ENCODE results near the gene CUZD1.

CUZD1 gene

DNA sequence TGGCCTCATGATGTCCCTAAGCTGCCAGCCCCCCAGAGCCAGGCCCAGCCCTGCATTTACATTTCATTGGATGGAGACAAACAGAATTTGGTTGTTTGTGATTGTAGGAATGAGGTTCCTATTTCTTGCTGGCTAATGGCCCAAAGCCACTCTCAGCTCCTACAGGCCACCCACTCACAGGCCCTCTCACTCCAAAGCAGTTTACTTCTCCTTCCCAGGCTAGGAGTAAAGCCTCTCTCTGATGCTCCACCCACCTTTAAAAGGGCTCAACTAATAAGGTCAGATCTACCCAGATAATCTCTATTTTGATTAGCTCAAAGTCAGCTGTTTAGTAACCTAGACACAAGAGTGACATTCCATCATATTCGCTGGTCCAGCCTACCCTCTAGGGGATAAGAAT is 11.2 kb upstream of the CUZD1 start:
- DNase-seq (ENCODE audit: low read depth, low spot score), result no peak

DNA sequence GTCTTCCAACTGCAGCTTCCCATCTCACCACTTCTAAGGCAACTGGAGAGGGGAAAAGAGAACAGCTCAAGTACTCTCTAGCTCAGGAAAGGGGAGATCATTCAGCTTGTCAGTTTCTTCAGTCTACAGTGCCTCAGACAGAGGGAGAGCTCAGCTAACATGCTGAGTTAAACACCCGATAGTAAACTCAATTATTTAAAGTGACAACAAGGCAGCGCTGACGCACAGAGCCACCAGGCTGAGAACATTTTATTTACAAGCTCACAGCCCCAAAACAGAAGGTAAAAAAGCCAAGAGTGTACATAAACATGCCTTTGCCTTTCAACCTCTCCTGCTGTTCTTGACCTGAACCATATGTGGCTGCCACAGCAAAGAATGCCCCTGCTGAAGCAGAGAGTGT is 10.1 kb upstream of the CUZD1 start:
- no peak for DNase-seq (ENCODE audit: low read depth, low spot score)

DNA sequence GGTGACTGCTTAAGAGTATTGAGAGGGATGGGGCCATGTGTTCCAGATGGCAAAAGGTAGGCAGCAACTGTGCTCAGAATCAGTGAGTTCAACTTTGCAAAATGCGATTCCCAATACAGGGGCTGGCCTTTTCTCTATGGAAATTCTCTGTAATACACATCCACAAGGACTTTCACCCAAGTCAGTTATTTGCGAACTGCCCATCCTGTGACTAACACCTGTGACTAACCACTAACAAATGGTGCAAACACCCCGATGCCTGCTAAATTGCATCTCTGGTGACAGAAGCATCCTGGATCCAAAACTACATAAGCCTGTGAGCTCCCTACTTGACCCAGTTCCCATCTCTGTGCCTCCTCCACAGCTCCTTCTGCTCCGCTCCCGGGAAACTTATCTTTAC is 9.0 kb upstream of the CUZD1 start:
- no peak for DNase-seq (ENCODE audit: low read depth, low spot score)

DNA sequence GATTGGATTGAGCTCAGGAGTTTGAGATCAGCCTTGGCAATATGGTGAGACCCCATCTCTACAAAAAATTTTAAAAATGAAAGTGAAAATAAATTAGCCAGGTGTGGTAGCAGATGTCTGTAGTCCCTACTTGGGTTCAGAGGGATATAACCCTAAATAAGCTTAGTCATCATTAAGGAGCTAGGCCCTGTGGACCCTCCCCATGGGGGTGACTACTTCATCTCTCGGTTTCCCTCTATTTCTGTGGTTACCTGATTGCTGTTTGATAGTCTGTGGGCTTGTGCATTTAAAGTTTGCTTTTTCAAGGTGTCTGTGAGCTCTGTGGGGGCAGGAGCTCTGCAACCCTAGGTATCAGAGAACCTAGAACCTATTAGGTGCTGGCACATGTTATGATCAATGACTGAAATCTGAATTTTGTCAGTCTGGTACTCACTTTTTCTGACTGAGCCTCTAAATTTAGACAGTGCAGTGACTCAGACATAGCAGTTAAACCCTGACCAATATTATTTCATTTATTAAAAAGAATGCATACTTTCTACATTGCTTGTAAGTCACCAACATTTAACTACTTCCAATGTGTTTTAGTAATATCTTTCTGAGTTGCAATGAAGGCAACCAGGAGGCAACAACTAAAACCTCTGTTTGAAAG is 8.1 kb upstream of the CUZD1 start:
- DNase-seq (ENCODE audit: low read depth, low spot score), result no peak

DNA sequence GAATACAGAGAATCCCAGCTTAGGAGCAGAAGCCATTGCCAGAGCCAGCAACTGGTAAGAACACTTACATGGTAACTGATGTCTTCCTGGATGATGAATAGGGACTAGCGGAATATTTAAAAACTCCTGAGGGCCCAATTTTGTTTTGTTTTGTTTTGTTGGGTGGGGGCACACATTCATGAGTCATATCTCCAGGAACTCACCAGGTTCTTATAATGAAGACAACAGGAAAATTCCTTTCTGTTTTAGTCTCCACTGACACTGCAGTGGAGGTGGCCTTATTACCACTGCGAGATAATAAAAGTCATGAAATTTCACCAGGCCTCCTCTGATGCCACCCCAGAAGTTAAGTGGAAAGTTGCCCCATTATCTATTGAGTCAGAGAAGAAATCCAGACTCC is 6.6 kb upstream of the CUZD1 start:
- no peak for DNase-seq (ENCODE audit: low read depth, low spot score)

DNA sequence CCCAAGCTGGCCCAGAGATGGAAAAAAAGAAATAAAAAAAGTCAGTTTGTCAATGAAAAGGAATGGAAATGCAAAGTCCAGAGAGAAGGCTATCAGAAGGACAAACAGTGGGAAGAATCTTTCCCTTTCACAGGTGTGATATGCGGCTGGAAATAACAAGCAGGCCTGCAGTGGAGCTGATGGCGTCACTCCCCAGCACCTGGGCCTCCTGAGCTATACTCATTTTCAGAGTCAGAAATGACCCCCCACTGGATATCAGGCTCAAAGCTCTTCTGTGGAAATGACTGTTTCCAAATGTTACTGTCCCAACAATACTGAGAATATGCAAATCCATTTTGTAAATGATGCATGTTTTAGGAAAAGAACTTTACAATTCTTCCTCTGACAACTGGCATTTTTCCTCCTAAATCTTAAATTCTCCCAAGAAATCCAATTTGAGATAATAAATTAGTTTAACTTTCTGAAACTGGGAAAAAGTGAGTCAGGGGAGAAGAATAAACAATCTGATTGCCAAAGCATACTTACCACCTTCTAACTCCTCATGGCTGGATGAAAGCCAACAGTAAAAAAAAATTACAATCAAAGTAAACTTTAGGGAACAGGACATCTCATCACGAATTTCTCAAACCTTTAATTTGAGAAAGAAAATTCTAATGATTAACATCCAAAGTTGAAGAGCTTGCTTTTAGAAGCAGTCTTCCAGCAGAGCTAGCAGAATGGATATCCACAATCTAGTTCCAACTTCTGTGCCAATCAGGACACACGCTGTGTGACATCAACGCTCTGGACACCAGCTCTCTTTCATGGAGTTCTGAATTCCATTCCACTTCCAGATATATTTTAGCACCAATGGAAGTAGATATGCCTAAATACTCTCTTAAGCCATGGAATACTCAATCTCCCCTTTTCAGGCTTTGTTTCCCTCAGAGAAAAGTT is 5.3 kb upstream of the CUZD1 start:
- no peak for DNase-seq (ENCODE audit: low read depth, low spot score)

DNA sequence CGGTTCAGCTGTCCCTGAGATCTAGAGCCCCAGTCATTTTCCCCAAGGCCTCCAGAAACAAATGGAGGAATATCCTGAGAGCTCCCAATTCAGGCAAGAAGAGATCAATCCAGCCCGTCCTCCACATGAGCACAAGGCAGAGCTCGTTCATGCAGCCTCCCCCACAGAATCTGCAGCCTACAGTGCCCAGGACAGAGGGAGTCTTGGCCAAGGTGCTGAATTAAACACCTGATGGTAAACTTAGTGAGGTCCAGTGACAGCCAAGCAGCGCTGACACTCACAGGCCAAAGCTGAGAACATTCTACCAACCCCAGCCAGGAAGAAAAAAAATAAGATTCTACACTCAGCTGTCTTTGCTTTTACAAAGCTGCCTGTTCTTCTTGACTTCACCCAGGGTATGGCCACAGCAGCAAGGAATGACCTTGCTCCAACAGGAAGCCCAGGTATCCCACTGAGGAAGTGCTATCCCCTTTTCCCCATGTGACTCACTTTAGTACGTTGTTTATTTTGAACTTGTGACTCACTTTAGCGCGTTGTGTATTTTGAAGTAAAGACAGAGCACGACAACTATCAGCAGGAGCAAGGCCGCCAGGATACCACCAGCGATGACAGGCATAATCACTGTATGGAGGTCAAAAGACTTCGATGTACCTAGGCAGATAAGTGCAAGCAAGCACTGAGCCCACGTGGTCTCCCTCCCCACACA is 4.4 kb upstream of the CUZD1 start:
- no peak for DNase-seq (ENCODE audit: low read depth, low spot score)

DNA sequence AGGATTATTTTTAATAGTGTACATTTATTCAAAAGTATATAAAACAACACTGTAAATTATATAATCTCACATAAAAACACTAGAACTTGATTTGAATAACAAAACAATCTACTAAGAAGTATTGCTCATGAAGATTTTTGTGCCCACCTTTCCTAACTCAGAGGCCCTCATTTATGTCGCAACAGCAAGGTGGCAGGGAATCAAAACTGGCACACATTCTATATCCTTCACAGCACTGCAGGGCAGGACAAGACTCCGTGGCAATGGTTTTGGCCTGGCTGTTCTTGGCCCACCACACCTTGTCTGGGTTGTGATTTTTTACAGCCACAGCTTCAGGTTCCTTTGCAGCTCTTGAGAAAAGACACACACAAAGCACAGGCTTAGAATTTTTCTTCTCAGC is 3.4 kb upstream of the CUZD1 start:
- no peak for DNase-seq (ENCODE audit: low read depth, low spot score)

DNA sequence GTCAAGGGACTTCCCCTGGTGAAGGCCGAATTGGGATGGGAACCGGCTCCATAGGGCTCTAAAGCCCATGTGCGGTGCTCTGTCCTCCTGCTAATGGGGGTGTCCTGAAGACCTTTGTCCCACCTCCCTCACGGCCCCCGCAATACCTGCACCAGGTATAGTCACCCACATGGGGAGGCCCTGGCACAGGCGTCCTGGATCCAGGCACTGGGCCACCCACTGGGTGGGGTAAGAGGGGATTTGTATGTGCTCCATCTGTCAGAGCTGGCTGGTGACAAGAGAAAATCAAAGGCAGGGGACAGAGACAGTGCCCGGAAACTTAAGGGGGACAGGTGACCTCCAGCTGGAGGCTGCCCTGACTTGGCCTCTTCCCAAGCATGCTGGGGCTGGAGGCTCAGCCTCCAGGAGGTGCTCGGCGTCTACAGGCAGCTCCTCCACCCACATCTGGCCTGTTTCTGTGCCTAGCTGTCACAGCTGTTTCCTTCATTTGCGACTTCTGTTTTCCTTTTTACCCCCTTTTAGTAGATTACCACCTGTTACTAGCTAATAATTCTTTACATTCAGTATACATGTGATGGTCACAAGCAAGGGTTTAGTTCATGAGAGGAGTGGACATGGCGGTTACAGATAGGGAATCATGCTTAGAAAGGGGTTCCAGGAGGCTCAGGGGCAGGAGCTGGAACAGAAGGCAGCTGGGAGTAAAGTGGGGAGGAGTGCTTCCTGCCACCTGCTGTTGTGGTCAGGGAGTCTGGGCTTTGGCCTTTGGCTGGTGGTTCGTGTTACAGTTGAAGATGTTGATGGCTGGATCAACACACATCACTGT is 2.3 kb upstream of the CUZD1 start:
- no peak for DNase-seq (ENCODE audit: low read depth, low spot score)

DNA sequence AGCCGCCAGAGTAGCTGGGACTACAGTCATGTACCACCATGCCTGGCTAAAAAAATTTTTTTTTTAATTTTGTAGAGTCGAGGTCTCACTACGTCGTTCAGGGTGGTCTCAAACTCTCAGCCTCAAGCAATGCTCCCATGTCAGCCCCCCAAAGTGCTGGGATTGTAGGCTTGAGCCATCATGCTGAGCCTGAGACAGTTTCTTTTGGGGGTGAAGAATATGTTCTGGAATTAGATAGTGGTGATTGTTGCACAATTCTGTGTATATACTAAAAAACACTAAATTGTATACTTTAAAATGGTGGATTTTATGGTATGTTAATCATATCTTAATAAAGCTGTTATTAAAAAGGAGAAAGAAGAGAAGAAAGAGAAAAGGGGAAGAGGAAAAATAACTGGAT is 1.5 kb downstream of the CUZD1 start:
- DNase-seq (ENCODE audit: low read depth, low spot score), result no peak

DNA sequence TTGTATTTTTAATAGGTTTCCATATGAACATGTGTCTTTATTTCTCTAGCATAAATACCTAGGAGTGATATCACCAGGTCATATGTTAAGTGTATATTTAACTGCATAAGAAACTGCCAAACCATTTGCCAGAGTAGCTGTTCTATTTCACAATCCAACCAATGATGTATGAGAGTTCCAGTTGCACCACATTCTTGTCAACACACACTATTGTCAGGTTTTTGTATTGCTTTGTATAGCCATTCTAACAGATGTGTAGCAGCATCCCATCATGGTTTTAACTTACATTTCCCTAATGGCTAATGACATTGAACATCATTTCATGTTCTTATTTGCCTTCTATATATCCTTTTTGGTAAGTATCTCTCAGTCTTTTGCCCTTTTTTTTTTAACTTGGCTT is 4.1 kb downstream of the CUZD1 start:
- DNase-seq (ENCODE audit: low read depth, low spot score), result no peak

DNA sequence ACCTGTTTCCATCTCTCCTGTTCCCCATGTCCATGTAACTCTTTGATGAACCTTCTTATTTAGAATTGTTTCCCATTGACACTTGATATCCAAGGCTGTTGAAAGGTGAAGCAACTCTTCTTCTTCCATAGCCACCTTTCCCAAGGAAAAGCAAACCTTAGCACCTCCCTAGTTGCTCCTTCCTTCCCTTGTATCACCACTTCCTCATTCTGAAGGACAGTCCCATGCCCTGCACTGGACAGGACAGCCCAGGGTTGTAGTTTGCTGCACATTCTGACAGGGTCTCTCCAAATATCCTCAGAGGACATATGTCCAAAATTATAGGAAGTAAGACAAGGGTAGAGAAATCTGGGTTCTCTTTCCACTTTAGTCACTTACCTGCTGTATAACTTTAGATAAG is 6.2 kb downstream of the CUZD1 start:
- DNase-seq (ENCODE audit: low read depth, low spot score), result no peak

DNA sequence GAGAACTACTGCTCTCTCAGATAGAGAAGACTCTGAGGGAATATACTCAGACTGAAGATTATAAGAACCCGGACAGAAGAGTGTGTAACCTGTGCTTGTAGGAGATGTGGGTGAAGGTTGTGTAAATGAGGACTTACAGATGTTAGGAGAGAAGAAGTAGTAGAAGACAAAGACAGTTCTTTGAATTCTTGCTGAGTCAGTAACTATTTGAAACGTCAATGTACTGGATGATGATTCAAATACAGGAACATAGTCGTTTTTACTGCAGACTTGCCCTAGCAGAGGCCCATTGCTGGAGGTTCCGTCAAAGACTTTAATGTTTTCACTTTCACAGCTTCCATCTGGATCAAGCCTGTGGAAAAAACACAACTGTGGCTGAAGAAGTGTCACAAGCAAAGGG is 6.8 kb downstream of the CUZD1 start:
- no peak for DNase-seq (ENCODE audit: low read depth, low spot score)

DNA sequence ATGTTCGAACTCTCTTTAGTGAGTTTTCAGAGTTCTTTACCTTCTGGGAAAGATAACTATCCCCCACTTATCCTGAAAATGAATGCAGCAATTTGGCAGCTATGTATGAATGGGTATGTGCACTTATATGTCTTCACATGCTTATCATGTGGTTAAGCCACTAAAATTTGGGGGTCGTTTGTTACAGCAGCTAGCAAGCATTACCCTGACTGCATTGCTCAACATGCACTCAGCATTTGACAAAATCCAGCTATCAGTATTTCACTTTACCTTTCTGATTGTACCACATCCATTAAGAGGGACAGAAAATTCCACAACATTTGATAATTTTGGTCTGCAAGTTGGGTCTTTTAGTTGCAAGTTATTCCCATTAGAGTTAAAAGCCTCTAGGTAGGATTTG is 9.7 kb downstream of the CUZD1 start:
- DNase-seq (ENCODE audit: low read depth, low spot score), result no peak

DNA sequence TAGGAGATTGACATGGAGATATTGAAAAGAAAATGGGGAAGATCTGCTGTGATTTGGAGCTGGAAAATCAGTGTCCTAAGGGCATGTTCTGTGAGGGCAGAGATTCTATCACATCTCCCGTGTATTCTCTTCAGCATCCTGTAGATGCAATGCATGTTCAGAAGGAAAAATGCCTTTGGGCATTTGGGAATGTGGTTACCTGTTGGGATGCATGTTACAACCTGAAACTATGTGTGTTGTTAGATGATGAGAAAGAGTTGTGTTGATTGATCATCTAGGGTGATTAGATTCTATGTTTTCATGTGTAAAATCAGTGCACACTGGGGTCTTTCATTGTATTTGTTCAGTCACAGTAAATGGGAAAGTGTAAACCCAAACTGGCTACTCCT is 14.7 kb downstream of the CUZD1 start:
- no peak for DNase-seq (ENCODE audit: low read depth, low spot score)

DNA sequence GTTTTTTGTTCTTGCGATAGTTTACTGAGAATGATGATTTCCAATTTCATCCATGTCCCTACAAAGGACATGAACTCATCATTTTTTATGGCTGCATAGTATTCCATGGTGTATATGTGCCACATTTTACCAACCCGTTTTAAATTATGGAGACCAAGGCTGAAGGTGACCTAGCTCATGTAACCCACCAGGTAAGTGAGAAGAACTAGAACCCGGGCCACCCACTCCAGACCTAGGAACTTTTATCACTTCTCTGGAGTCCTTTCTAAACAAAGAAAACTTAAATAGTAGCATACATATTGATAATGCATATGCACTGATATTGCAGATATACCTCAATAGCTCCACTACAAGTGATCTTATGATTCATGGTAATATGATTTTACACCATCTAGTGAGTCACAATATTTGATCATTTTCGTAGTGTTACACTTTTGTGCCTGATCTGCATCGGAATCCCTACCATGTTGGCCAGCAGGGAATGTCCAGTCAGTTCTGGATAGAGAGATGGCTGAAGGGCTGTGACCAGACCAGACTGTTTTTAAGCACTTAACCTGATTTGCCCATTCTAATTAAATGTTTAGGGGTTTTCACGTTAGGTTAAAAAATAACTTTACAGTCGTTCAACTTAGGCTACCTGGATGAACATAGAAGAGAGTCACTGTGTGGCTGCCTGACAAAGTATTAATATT is 15.2 kb downstream of the CUZD1 start:
- DNase-seq (ENCODE audit: low read depth, low spot score), result no peak

DNA sequence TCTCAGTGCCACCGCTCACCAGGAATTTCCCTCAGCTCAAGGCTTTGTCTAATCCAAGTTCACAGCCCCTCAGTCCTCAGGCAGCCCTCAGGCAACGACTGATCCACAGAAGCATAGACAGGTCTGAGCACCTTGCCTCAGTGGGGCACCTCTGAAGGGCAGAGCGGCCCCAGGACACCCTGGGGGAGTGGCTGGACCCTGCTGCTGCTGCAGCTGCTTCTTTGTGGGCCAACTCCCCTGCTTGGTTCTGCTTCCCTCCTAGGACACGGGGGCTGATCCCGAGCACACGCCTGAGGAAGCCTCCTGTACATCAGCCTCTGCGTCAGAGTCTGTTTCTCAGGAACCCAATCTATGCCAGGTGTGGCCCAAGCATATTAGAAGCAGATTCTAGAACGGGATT is 16.2 kb downstream of the CUZD1 start:
- no peak for DNase-seq (ENCODE audit: low read depth, low spot score)

DNA sequence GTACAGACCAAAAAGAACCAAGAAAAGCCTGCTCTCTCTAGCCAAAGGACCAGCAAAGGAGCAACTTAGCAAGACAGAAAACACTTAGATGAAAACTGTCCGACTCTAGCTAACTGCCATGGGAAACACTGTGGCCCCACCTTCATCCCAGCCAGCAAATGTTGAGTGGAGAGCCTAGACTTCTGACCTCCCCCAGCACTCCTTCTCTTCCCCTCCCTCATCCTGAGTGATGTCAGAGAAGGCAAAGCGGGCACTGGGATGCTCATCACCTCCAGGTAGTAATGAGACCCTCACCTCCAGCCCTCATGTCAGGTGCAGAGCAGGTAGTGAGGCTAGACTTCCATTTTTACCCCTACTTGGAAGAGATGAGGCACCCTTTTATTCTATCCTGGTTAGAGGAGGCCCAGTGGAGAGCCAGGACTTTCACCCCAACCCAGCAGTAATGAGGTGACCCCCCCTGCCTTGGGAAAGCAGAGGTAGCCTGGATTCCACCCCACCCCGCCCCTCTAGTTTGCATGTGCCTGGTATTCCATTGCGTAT is 16.9 kb downstream of the CUZD1 start:
- no peak for DNase-seq (ENCODE audit: low read depth, low spot score)

DNA sequence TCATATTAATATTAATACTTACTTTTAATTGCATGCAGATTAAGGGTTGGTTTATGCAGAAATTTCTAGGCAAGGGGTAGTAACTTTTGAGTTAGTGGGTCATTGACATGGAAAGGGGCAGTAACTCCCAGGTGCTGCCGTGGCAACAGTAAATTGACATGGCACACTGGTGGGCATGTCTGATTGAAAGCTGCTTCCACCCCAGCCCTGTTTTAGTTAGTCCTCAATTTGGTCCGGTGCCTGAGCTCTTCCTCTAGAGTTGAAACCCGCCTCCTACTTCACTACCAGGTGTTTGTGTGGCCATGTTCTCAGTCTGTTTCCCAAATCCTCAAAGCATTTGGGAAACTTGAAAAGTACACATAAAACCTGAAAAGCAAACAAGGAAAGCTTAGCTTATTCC is 18.4 kb downstream of the CUZD1 start:
- DNase-seq (ENCODE audit: low read depth, low spot score), result no peak

DNA sequence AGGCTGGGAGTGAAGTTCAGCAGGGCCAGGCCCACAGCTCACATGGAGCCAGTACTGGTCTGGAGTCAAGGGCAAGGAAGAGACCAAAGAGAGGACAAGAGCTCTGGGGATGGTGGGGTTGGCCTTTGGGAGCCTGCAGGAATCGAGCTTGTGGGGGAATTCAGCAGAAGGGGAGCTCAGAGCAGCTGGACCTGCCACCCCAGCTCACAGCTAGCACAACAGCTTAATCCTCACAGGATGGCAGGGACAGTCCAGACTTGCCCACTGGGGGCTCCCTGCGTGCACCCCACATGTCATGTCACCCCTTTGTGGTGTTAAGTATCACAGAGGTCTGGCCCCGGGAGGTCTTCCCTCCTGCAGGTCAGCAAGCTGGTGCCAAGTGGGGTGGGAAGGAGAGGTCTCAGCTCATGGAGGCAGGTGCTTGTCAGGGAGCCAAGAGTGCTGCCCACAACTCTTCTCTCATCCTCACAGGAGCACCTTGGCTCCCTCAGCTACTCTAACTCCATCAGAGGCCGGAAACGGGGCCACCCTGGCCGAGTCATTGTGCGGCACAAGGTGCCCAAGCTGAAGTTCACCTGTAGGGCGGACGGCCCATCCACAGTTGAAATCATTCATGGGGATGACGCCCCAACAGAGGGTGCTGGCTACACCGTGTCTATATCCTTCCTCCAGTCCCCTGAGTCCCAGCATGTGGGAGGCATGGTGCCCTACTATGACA is 22.5 kb downstream of the CUZD1 start:
- no peak for DNase-seq (ENCODE audit: low read depth, low spot score)

Measured in iPS DF 19.7 (cell line).